Measurements from ENCODE around the gene BST1. TPM values are rescaled to one million over a fixed set of nuclear protein-coding genes. Genes with fewer than 3 reads are reported as not detected.

The BST1 gene
- total and polyA plus RNA-seq, 10 of the 15 experiments (the other 5 are each of a cell fraction or from before 2014, with no cell fraction given) = 0.04 to 0.42 (median 0.11) TPM; not detected in 1

- no peak for FAIRE-seq
- ChIA-PET POLR2A (interaction anchor here (1.8 kb wide), 1 partner anchor 16 kb away, joined by 4 read pairs; no protein-coding TSS in a partner anchor), CTCF (no interaction called here), RAD21 (ENCODE audit: unreplicated experiment) (no interaction called here), SMC1A (ENCODE audit: uncharacterized antibody, unreplicated experiment) (interaction anchor here (1.1 kb wide), 1 partner anchor 15 kb away, joined by 3 read pairs; no protein-coding TSS in a partner anchor)
- no TSS peak for BruUV-seq (replicated peaks)
- TF ChIP-seq BMI1 (IDR thresholded peaks at IDR 0.05; ENCODE audit: borderline replicate concordance) (no peak), PRDM15 (CRISPR knock-in tag; IDR thresholded peaks at IDR 0.05) (no peak), KAT2A (conservative IDR thresholded peaks at IDR 0.05; ENCODE audit: control insufficient read depth, low read depth, low read length) (no peak), IRF4 (IDR thresholded peaks at IDR 0.05; ENCODE audit: low read depth, low read length) (no peak), LARP7 (IDR thresholded peaks at IDR 0.05) (no peak), ZNF622 (IDR thresholded peaks at IDR 0.05) (no peak), CREM (IDR thresholded peaks at IDR 0.05; ENCODE audit: low read depth) (no peak), SUZ12 (IDR thresholded peaks at IDR 0.05; ENCODE audit: unreplicated experiment) (no peak), NFYB (IDR thresholded peaks at IDR 0.05; ENCODE audit: insufficient read depth, low read depth, low read length) (no peak), SPI1 (IDR thresholded peaks at IDR 0.05; ENCODE audit: borderline replicate concordance, insufficient read depth, low read depth, low read length) (no peak)
- Histone ChIP-seq H3K9me3 (replicated peaks; ENCODE audit: control insufficient read depth, insufficient read depth, low read length) (no peaks in the 10 kb centered on the region), H3K4me1 (ENCODE audit: control insufficient read depth, insufficient read depth, low read length) (no peaks in the 10 kb centered on the region), H3K4me3 (no peak overlapping the region), H2AFZ (ENCODE audit: control insufficient read depth, low read depth, low read length) (no peak overlapping the region), H4K20me1 (ENCODE audit: control insufficient read depth, insufficient read depth) (no peaks in the 10 kb centered on the region), H3K9ac (ENCODE audit: control insufficient read depth, insufficient read depth, low read length) (no peak overlapping the region), H3K36me3 (ENCODE audit: control insufficient read depth in 2 of 2, insufficient read depth in 2 of 2, low read length in 1 of 2) (peaks cover 0 to 4% of the 10 kb centered on the region in 2 experiments; a peak in 3 of 4 replicates), H3K27me3 (replicated peaks in 1 of 2; ENCODE audit: control insufficient read depth in 2 of 2, insufficient read depth in 2 of 2, low read length in 1 of 2) (no peaks in the 10 kb centered on the region), H3K27ac (ENCODE audit: control insufficient read depth, insufficient read depth) (no peak overlapping the region), H3K4me2 (ENCODE audit: control insufficient read depth, insufficient read depth) (no peak overlapping the region), H3K79me2 (ENCODE audit: control insufficient read depth, insufficient read depth, low read length) (no peaks in the 10 kb centered on the region)
- in situ Hi-C loops (cut with MboI) = no loop called here
- intact Hi-C loops (cut with micrococcal nuclease; ENCODE audit: unreplicated experiment) = no loop called here
- ATAC-seq = no peak
- over 99% methylated on average over 4 of the region's 4 CpGs for WGBS (ENCODE audit: insufficient coverage, insufficient replicate concordance, low lambda C conversion rate, missing lambda C conversion rate)
- DNase-seq (ENCODE audit: low read depth, low spot score) = no peak
These were observed 35.9 kb upstream of the BST1 start for GRCh38 chr4:15667006-15667405.
